ENCODE data around the gene SYCE3.

The SYCE3 gene

DNA sequence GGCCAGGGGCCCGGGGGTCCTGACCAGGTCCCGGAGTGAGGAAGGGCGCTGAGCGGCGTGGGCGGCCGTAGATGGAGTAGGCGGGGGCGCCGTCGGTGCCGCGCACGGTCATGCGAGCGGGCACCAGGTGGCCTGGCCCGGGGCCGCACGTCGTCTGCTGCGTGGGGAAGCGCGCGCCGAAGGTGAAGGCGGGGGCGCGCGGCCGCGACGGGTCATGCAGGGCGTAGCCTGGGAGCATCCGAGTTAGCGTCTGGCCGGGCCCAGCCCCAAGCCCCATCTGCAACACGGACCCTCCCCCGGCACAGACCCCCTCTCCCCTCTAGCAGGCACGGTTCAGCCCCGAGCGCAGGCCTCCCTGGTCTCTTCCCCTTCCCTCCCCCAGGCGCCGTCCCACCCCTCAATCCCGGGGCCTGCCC is 31.2 kb downstream of the SYCE3 start:
- peak; percentile 51 for DNase-seq (ENCODE audit: low spot score)

DNA sequence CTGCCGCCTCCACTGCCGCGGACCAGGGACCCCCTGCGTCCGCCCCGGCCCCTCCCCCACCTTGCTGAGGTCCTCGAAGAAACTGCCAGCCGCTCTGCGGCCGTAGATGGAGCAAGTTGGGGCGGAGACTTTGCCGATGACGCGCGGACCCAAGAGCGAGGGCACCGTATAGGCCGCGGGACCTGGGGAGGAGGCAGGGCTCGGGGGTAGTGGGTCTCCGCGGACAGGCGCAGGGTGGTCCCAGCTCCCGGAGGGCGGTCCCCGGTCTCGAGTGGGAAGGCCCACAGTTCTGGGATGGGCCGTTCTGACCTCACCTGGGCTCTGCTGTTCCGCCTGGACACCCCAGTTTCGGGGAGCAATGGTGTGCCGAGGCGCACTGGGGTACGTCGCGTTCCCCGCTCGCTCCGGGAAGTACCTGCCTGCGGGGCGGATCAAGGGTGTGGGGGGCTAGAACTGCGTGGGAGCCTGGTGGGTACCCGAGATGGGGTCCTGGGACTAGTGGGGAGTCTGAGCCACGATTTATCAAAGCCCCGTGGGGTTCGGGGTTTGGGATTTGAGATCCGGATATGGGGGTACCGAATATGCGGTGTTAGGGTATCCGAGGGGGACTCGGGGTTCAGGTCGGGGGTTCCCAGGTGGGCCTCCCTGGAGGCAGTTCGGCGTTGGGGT is 31.7 kb downstream of the SYCE3 start:
- peak; percentile 77 for DNase-seq (ENCODE audit: low spot score)

DNA sequence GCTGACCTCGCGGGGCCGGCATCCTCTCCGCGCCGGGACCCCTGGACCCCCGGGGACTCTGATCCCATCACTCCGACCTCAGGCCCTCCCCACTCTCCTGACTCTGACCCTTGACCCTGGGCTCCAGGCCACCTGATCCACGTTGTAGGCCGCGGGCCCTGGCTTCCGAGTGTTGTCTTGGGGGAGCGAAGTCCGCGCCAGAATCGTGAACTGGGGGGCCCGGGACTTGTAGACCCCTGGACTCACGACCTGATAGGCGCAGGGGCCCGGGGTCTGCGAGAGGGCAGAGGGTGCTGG is 32.2 kb downstream of the SYCE3 start:
- peak; percentile 21 for DNase-seq (ENCODE audit: low spot score)

DNA sequence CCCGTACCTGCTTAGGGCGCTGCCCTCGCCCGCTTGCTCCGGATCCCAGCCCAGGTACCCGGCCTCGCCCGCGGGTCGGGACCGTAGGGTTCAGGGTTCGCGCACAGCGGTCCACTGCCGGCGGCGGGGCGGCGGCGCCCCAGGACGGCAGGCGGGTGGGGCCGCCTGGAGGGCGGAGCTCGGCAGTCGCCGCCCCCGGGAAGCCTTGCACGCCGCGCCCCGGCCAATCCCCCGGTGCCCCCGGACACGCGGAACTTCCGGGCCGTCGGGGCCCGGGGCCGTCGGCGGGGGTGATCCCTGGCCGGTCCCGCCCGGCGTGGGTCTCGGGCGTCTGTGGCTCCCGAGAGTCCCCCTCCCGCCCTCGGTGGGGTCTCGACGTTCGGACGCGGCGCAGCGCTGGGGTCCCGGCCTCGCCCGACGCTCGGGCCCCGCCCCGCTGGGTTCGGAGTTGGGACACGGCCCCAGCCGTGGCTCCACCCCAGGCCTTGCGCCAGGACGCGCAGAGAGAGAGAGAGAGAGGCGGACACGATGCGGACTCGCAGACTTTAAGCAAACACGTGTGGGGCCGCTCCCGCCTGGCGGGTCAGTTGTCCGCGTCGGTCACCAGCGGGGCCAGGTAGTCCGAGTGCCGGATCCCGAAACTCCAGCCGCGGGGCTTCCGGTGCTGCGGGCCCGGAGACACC is 32.7 kb downstream of the SYCE3 start, which contains the start of gene TYMP:
TYMP (minus strand) TSS at position 116 of the 683 bp plus-strand sequence. CDS start 303 bp downstream, outside the sequence.
- DNase-seq (ENCODE audit: low spot score): no peak

DNA sequence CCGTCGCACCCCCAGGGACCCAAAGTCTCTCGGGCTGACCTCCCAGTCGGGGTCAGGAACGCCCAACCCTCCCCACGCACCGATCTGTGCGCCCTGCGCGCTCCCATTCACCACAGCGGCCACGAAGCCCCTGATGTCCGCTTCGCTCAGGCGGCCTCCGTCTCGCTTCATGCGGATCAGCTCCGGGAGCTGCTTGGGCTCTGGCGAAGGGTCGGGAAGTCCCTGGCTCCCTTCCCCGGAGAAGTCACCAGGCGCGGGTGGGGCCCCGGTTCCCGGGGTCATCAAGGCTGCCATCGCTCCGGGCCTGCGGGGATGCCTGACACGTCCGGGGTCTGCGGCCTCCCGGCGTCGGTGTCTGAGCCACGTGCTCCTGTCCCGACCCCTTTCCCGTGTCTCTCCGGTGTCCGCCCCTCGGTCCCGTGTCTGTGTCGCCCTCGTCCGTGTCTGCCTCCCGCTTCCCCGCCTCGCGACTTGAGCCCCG is 33.3 kb downstream of the SYCE3 start:
- DNase-seq (ENCODE audit: low spot score): no peak

DNA sequence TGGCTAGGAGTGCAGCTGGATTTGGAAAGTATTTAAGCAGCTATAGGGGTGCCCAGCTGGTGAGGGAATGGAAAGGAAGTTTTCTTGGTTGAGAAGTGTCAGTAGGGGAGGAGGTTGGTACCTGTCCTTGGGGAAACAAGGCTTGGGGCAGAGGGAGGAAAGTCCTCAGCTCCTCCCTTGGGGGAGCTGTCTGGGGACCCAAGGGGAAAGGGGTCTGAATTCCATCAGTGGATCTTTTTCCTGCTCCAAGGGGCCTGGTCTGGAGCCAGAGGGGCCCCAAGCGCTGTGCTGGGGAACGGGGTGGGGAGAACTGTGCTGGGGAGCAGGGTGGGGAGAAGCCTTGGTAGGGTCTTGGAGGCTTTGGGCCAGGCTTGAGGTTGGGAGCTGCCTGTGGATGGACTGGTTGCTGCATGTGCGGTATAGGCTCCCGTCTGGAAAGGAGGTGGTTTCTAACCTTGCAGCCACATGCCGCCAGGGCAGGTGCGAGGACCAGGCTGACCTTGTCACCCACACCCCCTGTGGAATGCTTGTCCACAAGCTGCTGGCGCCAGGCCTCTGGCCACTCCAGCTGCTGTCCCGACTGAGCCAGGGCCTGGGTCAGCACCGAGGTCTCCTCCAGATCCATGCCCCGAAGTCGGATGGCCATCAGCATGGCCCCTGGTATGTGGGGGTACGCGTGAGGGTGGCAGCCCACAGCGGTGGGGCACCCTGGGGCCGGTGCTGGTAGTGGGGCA is 33.9 kb downstream of the SYCE3 start:
- no peak for DNase-seq (ENCODE audit: low spot score)

DNA sequence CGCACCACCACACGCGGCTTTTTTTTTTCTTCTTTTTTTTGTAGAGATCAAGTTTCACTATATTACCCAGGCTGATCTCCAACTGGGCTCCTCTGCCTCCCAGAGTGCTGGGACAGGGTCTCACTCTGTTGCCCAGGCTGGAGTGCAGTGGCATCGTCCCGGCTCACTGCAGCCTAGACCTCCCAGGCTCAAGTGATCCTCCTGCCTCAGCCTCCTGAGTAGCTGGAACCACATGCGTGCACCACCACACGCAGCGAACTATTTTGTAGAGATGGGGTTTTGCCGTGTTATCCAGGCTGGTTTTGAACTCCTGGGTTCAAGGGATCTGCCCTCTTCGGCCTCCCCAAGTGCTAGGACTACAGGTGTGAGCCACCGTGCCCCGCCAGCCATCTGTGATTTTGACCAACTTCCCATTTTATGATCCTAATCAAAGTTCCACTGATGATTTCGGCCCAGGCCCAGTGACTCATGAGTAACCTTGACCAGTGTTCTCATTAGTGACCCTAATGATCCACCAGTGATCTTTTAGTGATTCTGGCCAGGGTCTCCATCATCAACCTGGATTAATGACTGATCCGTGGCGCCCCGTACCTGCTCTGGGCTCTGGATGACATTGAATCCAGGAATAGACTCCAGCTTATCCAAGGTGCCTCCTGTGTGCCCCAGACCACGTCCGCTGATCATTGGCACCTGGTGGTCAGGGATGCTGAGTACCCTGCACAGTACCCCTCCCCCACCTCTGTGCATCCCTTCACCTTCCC is 34.6 kb downstream of the SYCE3 start:
- DNase-seq (ENCODE audit: low spot score): no peak

DNA sequence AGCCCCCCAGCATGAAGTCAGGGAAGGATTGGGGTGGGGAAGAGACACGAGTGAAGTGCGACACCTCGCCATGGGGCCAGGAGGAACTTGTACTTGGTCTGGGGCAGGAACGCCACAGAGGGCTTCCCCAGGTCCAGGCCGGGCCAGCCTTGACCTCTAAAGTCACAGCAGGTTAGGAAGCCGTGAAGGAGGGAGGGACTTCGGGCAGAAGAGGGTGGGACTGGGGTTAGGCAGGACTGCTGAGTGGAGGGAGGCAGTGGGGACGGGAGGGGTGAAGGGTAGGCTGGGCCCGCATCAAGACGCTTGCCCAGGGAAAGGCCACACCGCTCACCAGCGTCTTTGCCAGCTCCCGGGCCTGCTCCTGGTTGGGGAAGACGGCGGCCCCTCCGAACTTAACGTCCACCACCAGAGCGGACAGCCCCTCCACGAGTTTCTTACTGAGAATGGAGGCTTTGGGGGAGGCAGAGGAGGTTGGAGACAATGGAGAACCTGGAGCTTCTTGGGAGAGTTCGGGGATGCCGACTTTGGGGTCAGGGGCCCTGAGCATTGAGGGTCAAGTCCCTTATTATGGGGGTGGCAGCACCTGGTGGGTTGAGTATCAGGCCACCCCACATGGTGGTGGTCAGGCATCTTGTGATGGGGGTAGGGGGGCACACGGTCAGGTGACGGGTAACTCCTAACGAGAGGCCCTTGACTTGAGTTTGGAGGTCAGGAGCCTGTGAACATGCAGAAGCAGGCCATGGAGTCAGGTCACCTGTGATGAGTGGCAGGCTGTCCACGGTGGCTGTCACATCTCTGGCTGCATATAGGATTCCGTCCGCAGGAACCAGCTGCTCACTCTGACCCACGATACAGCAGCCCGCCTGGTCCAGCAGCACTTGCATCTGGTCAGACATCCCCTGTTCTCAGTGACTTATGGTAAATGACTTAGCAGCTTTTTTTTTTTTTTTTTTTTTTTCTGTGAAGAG is 35.6 kb downstream of the SYCE3 start:
- peak; percentile 71 for DNase-seq (ENCODE audit: low spot score)

DNA sequence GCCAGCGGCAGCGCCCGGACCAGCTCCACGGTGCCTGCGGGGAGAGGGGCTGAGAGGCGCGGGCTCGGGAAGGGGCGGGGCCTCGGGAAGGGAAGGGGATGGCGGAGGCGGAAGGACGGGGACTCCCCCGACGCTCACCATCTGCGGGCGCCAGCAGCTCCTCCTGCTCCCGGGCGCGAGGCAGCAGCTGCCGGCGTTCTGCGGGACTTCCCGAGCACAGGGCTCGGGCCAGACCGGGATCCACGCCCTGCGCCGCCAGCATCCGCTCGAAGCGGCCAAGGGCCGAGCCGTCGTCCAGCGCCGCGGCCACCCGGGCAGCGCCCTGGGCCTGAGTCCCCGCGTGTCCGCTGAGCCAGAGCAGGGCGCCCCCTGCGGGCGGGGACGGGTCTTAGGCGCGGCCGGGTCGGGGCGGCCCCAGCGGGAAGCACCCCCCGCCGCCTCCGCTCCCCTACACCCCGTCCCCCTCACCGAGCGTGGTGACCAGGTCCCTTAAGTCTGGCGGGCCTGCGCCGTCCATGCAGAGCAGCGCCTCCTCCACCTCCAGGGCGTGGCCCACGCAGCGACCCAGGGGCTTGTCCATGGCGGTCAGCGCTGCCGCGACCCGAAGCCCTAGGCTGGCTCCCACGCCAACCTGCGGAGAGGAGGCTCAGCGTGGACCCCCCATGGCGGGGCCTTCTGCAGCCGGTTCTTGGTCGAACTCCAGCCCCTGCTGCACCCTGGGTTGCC is 36.4 kb downstream of the SYCE3 start:
- peak; percentile 85 for DNase-seq (ENCODE audit: low spot score)

DNA sequence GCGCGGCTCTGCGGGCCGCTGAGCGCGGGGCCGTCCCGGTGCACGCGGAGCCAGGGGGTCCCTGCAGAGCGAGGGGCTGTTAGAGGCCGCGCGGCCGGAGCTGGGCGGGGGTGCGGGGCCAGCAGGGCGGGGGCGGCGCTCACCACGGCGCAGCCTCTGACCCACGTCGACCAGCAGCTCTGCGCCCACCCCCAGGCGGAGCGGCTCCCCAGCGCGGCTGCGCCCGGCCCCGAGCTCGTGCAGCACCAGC is 36.9 kb downstream of the SYCE3 start:
- DNase-seq (ENCODE audit: low spot score): no peak

DNA sequence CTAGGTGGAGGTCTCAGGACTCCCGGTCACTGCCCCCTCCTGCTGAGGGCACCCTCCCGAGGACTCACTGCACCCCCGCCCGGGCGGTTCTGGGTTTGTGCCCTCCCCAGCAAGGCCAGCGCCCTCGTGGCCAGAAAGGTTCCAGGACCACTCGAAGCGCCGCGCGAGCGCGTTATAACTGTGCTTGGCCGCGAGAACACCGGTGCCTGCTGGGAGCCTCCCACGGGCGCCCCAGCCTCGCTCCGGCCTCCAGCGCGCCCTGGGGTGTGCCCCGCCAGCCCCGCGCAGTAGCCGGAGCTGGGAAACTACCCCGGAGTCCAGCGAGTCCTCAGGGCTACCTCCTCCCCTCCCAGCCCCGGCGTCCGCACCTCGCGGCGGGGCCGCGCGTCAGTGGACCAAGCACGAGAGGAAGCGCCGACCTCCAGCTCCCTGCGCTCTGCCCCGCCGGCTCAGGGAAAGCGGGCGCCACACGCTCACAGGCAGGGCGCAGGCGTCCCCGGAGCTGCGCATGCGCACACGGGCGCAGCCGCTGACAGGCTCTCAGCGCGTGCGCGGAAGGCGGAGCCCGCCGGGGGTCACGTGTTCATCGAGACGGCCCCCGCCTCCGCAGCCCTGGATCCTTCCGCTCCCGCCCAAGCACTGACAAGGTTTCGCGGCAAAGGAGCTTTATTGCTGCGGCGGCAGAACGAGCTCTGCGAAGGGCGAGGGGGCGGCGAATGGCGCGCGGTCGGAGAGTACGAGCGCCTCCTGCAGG is 37.4 kb downstream of the SYCE3 start, which contains the start of gene SCO2:
SCO2 (minus strand) TSS at position 495 of the 754 bp plus-strand sequence. CDS start 1,187 bp downstream, outside the sequence.
- peak; percentile 99 for DNase-seq (ENCODE audit: low spot score)

DNA sequence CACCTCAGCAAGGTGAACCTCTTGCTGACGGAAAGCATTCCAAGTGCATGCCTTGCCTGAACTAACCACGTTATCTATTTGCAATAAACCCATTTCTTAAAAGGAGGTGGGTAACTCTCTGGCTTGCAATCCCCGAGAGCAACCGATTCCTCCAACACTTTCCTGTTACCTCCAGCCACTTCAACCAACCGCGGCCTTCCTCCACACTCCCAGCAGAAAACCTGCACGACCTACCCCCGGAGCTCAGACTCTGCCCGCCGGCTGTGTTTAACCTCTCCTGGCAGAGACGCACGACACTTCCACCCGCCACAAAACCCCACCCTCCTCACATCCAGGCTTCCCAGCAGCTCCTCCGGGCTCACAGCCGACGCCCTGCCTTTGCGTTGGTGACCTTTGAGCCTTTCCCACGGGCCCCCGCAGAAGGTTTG is 38.0 kb downstream of the SYCE3 start:
- no peak for DNase-seq (ENCODE audit: low spot score)

DNA sequence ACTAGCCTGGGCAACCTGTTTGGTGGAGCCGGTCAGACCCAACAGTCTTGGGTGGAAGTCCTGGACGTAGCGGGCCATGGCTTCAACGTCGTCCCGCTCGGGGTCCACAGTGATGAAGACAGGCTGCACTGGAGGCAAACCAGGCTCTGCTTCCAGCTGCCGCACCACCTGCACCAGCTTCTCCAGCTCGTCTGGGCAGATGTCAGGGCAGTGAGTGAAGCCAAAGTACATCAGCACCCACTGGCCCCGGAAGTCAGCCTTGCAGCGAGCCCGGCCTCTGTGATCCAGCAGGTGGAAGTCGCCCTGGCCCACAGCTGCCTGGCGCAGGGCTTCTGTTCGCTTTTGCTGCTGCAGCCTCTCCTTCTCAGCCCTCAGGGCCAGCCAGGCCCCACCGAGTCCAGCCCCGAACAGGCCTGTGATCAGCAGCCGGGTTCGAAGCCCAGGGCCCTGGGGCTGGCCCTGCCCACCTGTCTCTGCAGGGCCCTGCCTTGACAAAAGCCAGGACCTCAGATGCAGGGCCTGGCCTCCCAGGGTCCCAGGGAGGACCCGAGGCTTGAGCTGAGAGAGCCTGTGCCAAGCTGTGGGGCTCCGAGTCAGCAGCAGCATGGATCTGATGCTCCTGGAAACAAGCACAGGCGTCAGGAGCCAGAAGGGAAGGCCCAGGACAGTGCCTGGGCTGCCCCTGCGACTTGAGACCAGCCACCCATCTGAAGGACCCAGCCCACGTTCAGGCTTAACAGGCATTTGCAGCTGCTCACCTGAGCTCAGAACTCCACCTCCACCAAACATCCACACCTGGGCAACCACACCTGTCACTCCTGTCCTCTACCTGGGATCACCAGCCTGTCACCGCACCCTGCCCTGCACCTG is 38.7 kb downstream of the SYCE3 start:
- no peak for DNase-seq (ENCODE audit: low spot score)

DNA sequence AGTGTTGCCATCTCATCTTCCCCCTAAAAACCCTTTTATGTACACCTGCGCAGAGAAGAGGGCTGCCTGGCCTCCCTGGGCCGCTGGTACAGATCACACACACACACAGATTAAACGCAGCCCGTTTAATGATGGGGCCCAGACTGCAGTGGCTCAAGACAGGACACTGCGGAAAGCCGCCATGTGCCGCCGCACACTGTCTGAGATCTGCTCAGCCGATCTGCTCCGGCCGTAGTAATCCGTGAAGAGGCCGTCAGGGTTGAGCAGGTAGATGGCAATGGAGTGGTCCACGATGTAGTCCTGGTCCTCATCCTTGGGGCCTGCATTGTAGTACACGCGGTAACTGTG is 39.3 kb downstream of the SYCE3 start:
- no peak for DNase-seq (ENCODE audit: low spot score)

DNA sequence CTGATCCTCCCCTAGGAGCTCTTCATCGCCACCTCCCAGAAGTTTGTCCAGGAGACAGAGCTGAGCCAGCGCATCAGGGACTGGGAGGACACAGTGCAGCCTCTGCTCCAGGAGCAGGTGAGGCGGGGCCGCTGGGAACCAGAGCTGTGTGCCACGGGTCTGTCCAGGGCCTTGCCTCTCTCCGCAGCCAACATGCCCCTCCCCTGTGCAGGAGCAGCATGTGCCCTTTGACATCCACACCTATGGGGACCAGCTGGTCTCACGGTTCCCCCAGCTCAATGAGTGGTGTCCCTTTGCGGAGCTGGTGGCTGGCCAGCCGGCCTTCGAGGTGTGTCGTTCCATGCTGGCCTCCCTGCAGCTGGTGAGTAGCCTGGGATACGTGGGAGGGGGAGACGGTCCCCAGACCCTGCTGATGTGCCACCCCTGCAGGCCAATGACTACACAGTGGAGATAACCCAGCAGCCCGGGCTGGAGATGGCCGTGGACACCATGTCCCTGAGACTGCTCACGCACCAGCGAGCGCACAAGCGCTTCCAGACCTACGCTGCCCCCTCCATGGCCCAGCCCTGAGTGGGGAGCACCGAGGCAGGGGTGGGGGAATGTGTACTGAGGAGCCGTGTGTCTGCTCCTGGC is 39.8 kb downstream of the SYCE3 start:
- DNase-seq (ENCODE audit: low spot score): no peak

DNA sequence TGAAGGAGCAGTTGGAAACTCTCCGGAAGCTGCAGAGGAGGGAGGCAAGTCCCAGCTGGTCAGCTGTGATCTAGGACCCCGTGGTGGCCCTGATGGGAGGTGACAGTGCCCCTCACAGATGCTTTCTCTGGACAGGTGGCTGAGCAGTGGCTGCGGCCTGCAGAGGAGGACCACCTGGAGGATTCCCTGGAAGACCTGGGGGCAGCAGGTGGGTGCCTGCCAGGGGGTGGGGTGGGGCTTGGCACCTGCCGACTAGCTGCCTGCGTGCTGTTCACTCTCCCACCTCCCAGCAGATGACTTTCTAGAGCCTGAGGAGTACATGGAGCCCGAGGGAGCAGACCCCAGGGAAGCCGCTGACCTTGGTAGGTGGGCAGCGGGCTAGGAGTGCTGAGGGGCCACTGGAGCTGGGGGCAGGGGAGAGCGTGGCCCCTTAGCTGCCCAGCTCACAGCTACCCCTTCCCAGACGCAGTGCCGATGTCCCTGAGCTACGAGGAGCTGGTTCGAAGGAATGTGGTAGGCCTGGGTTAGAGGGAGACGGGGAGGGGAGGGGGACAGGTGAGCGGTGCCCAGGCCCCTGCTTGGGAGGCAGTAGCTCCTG is 40.4 kb downstream of the SYCE3 start:
- DNase-seq (ENCODE audit: low spot score): no peak

DNA sequence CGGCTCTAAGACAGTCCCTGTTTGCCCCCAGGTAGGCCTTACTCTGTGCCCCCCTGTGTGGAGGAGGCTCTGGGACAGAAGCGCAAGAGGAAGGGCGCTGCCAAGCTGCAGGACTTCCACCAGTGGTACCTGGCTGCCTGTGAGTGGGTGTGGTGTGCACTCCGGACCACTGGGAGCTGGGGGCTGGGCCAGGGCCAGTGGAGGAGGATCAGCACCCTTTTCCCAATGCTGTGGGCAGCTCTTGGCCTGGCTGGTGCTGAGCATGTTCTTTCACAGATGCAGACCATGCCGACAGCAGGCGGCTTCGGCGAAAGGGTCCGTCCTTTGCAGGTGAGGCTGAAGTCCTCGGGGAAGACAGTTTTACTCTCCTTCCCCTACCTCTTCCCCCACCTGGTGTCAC is 41.0 kb downstream of the SYCE3 start:
- DNase-seq (ENCODE audit: low spot score): no peak

DNA sequence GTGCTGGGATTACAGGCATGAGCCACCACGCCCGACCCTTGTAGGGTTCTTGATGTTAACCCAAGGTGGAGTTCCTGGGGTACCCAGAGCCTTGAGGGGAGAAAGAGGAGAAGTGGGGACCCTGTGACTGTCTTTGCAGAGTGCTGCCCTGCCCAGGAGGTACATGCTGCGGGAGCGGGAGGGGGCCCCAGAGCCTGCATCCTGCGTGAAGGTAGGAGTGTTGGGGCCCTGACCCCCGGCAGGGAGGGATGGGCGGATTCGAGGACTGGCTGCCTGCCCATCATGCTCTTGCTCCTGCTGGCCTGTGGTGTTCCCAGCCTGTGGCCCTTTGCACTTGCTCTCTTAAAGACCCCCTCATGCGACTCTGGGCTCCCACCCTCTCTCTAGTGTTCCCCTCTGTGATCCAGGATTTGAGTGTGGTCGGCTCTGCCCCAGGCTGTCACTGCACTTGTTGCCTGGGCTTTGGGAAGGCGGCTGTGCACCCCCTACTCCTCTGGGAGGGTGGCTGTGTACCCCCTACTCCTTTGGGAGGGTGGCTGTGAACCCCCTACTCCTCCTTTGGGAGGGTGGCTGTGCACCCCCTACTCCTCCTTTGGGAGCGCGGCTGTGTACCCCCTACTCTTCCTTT is 41.8 kb downstream of the SYCE3 start:
- DNase-seq (ENCODE audit: low spot score): no peak

Data from iPS-NIHi11 (cell line).